GM21737 (cell line): ENCODE results near the gene RITA1.

Experiments
- ATAC-seq: cut with Tn5 transposase; IDR thresholded peaks from one replicate; pipeline ENCODE4 v1.9.1; 2021; ENCODE audit warnings: mild to moderate bottlenecking, moderate library complexity; ENCODE audit not compliant: unreplicated experiment

Gene RITA1

DNA sequence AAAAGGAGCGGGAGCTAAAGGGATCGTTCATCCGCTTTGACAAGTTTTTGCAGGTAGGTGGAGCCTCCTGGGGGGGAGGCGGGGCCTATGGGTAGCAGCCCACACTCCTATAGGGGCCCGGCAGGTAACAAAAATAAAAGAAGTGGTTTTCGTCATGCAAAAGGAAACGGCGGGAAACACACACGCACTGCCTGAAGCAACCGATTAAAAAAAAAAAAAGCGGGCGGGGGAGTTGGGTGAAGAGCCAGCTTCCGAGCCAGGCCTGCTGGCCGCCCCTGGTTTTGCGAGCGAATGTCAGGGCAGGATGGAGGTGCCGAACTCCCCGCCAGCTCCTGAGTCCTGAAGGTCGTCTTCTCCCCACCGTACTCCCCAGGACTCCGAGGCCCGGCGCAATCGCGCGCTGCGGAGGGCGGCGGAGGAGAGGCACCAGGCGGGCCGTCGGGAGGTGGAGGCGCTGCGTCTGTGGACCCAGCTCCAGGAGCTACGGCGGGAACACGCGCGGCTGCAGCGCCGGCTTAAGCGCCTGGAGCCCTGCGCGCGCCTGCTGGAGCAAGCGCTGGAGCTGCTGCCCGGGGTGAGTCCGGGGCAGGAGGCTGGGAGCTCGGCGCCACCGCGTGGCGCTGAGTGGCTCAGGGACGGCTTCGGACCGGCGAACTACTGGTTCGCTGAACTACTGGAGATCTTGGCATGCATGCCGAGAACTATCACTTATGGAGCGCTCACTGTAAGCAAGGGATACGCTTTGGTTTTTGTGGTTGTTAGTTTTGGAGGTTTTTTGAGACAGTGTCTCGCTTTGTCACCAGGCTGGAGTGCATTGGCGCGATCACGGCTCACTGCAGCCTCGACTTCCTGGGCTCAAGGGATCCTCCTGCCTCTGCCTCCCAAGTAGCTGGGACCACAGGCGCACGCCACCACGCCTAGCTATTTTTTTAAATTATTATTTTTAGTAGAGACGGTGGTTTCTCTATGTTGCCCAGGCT is 32.4 kb upstream of the RITA1 start:
- no peak for ATAC-seq

DNA sequence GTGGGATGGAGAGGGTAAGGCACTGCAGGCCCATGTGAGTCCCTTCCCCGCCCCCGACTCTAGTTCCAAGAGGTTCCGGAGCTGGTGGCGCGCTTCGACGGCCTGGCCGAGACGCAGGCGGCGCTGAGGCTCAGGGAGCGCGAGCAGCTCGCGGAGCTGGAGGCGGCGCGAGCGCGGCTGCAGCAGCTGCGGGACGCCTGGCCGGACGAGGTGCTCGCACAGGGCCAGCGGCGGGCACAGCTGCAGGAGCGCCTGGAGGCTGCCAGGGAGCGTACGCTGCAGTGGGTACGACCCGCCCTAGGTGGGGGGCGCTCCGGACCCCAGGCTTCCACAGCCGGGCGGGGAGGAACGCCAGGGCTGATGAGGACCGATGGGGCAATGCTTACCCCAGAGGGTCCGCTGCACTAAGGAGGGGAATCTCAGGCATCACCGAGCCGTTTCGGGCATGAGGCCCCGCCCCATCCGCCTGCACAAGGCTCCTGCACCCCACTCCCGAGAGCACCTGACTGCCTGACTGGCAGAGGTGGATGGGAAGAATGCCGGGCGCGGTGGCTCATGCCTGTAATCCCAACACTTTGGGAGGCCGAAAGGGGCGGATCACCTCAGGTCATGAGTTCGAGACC is 31.1 kb upstream of the RITA1 start:
- ATAC-seq = no peak

DNA sequence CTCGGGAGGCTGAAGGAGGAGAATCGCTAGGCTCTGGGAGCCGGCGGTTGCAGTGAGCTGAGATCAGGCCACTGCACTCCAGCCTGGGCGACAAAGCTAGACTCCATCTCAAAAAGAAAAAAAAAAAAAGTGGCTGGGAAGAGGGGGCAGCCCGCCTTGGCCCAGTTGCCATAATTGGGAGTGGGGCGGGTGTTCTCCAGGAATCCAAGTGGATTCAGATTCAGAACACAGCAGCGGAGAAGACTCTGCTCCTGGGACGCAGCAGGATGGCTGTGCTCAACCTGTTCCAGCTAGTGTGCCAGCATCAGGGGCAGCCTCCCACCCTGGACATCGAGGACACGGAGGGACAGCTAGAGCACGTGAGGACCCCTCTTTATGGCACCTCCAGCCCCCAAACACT is 30.5 kb upstream of the RITA1 start:
- no peak for ATAC-seq

DNA sequence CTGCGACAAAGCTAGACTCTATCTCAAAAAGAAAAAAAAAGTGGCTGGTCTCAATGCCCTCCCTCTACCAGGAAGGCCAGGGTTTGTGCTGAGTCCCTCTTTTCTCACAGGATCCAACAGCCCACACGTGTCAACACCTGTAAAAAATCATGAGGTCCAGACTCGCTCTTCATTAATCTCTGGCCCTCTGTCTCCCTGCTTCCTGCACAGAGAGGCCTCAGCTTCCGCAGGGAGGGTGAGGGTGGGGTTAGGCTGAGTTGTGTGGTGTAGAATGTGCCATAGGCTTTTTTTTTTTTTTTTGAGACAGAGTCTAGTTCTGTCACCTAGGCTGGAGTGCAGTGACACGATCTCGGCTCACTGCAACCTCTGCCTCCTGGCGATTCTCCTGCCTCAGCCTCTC is 29.9 kb upstream of the RITA1 start:
- no peak for ATAC-seq

DNA sequence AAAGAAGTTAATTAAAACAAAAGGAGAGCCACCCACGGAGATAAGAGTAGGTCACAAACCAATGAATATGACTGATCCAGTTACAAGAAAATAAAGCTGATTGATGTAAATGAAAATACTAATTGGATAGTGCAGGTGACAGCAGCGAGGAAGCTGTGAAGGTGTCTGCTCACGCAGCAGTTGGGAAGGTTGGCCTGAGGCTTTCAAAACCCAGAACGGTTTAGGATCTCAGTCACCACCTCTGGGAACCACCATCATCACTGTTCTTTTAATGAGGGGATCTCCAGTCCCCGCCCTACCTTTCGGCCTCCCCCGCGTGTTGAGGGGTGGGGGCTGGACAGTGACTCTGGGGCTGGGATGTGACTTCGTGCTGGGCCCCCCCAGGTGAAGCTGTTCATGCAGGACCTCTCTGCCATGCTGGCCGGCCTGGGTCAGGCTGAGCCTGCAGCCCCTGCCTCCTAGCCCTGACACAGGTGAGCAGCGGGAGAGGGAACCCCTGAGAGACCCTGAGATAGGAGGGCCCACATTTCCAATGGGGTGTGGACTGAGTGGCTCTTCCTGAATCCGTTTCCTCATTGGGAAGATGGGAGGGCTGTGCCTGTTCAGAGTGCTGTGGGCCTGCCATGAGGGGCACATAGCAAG is 28.2 kb upstream of the RITA1 start:
- no peak for ATAC-seq

DNA sequence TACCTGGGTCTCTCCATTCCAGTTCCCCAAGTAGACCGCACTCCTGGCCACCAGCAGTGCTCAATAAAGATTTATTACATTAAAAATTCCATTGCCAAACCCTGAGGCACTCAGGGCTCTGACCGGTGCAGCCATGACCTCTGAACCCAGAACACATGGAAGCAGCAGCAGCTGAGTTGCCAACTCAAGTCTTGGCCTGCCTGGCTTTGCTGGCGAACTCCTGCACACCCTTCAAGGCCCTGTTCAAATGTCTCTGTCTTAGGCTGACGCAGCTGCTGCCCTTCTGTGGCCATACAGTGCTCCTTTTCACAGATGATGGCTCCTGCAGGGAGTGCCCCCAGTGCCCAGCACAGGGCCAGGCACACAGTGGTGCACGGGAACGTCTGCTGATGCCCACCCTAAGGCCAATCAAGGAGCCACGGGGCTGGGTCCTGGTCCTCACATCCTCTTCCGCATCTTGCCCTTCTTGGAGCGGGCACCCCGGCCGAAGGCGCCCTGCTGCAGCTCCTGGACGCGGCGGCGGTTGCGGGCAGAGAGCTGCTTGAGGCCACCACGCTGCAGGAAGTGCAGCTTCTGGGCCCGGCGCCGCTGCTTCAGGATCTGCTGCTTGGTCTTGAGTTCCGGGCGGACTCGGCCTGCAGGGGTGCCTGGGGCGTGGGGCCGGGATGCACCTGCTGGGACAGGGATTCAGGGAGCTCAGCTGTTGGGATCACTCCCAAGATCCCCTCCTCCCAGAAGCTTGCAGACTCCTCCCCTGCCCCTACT is 26.9 kb upstream of the RITA1 start:
- ATAC-seq = no peak

DNA sequence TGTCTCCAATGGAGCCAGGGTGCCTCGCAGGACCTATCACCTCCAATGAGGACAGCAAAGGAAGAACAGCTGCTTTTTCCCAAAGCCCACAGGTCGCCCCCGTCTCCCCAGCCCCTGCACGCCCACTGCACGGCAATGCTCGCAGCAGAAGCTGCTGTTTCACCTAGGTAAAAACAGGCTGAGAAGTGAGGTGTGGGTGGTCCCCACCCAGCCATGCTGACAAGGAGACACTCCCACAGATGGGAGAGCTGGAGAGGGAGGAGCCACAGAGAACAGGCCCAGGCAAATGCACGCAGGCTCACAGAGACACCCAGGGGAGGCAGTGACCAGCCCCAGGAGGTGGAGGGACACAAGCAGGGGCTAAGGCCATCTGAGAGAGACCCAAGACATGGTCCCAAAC is 25.6 kb upstream of the RITA1 start:
- ATAC-seq = no peak

DNA sequence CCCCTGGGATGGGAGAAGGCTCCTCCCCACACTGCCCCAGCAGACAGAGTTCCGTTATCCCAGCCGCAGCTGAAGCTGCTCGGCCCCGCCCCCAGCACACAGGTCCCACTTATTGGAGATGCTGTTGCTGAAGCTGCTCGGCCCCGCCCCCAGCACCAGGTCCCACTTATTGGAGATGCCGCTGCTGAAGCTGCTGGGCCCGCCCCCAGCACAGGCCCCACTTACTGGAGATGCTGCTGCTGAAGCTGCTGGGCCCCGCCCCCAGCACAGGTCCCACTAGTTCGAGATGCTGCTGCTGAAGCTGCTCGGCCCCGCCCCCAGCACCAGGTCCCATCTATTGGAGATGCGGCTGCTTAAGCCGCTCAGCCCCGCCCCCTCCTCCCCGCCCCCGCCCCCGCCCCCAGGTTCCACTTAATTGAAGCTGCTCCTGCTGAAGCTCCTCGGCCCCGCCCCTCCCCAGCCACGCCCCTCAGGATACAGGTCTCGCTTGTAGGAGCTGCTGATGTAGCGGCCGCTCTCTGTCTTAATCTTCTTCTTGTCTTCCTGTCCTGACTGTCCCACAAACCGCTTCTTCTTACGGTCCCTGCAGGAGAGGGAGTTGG is 24.0 kb upstream of the RITA1 start:
- ATAC-seq = no peak

DNA sequence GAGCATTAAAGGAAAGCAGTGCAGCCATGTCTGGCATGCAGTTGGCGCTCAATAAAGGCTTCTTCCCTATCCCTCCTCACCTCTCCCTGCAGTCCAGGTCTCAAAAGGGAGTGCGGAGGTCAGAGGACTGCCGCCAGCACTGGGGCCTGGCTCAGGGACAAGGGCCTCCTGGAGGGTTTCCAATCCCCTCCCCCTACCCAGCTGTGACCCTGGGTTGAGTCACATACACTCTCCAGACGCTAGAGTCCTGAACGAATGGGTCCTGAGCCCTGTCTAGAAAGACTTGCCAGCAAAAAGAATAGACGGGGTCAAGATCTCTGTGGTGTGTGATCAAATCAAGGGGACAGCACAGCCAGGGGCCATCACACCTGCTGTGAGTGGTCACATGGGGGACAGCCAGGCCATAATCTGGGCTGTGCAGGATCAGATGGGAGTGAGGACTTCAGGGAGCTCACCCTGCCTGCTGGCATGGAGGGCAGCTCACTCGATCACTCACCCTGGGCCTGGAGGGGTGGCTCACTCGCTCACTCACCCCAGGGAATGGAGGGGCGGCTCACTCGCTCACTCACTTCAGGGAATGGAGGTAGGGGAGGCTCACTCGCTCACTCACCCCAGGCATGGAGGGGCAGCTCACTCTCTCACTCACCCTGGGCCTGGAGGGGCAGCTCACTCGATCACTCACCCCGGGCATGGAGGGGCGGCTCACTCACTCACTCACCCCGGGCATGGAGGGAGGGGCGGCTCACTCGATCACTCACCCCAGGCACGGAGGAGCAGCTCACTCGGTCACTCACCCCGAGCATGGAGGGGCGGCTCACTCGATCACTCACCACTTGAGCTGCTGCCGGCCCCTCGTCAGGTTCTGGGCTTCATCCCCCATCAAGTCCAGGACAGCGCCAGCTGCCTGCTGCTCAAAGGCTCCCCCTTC is 23.2 kb upstream of the RITA1 start:
- no peak for ATAC-seq

DNA sequence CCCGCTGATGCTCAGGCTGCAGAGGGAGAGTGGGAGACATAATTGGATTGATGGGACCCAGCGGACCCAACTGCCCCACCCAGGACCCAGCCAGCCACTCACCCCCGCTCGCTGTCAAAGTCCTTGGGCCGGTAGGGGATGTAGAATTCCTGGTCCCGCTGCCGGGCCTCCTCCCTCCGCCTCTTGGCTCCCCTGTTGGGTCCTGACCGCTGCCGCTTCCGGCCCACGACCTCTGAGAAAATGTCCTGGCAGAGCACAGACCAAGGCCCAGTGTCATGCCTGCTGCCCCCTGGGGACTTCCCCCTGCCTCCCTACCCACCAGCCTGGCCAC is 22.5 kb upstream of the RITA1 start:
- no peak for ATAC-seq

DNA sequence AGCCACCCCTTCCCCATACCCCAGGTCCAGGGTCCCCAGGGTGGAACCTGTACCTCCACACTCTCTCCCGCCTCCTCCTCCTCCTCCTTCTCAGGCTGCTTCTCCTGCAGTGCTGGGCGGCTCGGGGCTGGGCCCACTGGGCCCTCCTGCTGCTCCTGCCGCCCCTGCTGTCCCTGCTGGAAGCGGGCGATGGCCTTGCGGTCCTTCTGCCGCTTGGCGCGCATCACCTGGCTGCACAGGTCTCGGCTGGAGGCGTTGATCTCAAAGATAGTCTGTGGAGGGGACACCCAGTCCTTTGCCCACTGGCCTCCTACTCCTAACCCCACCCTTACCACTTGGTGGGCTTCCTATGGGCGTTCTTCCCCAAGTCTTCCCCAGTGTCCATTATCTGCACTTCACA is 21.5 kb upstream of the RITA1 start:
- ATAC-seq = no peak

DNA sequence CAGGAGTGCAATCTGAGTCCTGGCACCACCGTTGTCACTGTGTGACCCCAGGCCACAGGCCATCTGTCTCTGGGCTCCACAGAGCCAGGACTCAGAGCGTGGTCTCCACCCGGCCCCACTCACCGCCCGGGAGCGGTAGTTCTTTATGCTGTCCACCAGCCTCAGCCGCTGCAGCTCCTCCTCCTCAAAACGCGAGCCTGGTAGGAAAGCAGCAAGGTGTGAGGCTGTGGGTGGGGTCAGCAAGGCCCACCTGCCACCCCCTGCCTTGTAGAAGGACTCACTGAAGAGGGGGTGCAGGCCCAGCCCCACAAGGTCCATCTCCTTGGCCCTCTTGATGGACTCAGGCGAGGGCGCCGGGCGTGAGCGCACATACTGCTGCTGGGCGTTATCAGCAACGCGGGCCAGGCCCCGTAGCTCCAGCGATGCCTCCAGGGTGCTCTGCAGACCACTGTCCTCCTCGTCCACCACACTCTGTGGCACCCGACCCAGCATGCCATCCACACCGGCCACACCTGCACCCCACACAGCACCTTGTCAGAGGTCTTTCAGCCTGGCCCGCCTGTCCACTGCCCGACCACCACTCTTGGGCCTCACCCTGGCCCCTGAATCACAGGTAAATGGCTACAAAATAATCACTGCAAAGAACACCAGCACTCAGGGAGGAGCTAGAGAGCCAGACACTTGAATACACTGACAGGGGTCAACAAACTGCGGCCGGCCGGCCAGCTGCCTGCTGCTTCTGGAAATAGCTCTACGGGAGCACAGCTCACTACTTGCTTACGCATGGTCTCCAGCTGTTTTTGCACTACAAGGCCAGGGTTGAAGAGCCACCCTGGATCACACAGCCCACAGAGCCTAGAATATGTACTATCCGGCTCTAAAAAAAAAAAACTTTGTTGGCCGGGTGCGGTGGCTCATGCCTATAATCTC is 19.7 kb upstream of the RITA1 start:
- ATAC-seq = no peak

DNA sequence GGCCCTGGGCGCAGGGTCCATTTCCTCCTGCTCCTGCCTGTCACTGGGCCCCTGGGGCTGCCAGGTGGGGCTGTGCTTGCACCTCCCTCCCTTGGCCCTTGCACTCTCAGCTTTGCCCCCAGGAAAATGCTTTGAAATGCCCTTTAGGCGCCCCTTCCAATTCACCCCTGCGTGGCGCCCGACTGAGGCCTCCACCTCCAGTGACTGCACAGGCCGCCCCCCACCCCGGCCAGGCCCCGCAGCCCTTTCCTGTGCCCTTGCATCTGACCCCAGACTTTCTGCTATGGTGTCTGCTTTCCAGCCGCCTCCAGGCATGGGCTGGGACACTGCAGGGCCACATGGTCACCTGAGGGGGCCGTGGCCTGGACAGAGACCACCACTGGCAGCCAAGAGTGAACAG is 17.7 kb upstream of the RITA1 start:
- no peak for ATAC-seq

DNA sequence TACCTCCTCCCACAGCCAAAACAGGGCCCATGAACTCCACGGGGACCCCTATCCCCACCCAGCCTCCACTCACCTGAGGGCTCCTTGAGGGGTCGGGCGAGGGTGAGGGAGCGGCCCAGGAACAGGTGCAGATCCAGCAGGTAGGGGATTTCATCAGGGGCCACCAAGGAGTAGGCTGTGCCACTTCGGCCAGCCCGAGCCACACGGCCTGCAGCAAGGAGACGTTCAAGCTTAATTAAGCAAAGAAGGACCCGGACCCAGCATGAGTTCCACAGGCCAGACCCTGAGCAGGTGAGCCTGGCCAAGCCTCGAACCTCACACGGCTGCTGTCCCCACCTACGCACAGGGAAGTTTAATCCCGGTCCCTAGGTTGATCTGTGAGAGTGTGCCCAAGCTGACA is 15.8 kb upstream of the RITA1 start:
- ATAC-seq = no peak

DNA sequence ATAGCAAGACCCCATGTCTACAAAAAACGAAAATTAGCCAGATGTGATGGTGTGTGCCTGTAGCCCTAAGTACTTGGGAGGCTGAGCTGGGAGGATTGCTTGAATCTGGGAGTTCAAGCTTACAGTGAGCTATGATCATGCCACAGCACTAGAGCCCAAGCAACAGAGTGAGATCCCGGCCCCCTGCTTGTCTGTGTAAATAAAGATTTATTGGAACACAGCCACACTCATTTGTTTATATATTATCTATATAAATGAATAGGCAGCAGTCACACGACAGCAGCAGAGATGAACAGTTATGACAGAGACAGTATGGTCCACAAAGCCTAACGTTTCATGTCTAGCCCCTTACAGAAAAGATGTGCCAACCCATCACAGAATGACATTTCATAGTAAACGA is 15.1 kb upstream of the RITA1 start:
- ATAC-seq = no peak

DNA sequence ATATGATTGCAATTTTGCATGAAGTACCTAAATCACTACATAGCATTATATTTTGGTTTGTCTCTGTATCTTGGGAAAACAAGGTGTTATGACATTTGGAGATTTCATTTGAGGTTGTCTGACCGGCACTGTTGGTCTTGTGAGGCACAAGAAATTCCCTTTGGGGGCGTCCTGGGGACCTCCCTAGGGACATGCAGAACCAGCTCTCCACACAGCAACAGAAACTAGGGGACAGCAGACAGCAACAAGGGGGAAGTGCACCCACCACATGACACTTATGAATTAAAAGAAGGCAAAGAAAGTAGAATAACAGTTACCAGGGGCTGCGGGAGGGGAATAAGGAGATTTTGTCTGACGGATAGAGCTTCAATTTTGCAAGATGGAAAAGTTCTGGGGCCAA is 14.6 kb upstream of the RITA1 start:
- ATAC-seq = no peak

DNA sequence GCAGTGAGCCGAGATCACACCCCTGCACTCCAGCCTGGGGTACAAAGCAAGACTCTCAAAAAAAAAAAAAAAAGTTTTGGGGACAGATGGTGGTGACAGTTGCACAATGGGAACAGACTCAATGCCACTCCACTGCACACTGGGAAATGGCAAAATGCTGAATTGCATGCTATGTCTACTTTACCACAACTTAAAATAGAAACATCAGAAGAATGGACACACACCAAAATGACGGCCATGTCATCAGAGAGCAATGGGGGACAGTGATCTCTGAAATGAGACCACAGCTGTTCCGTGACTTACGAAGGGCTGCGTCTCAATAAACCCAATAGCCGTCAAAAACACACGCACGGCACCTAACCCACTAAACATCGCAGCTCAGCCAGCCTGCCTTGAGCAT is 14.0 kb upstream of the RITA1 start:
- ATAC-seq = no peak

DNA sequence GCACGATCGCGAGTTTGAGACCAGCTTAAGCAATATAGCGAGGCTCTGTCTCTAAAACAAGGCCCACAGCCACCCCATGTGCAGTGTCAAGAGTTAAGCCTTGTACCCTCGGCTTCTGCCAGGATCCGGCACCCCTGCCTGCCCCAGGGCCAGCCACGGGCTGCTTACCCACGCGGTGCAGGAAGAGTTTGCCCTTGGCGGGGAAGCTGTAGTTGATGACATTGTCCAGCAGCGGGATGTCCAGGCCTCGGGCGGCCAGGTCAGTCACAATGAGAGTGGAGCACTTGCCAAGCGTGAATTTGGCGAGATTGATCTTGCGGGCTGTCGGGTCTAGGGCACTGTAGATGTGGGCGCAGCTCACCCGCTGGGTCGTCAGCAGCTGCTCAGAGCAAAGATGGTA is 13.3 kb upstream of the RITA1 start:
- ATAC-seq = no peak
